IPS-NIHi7 (cell line): ENCODE results near the gene SH3BGRL2.

Source experiments
- DNase-seq: peaks from one replicate; pipeline ENCODE4 v3.0.0; 2012; ENCODE audit warnings: mixed read lengths; ENCODE audit errors: extremely low spot score

SH3BGRL2 gene

GRCh38 chr6:79699606-79700005 lies 68.5 kb downstream of the SH3BGRL2 start:
- DNase-seq = no peak

DNA sequence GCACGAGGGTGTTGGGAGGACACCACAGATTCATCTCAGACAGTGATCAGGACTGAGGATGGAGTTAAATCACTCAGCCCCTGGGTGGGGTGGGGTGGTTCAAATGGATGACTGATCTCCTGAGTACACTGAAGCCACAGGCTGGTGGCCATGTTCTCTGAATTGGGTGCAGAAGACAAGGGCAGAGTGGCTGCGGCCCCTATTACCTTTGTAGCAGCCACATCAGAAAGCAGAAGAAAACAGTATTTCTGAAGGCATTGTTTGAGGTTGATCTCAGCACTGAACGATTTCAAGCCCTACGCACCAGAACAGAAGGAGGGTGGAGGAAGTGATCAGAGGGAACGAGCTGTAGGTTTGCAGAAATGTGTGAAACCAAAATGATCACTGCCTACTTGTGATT lies 71.6 kb downstream of the SH3BGRL2 start:
- DNase-seq = no peak

- no peak for DNase-seq
Observed at GRCh38 chr6:79704200-79704599, 73.1 kb downstream of the SH3BGRL2 start.

- DNase-seq = no peak
Observed at GRCh38 chr6:79705456-79705995, 74.4 kb downstream of the SH3BGRL2 start.

- DNase-seq = no peak
Observed at GRCh38 chr6:79706527-79706926, 75.4 kb downstream of the SH3BGRL2 start.

DNA sequence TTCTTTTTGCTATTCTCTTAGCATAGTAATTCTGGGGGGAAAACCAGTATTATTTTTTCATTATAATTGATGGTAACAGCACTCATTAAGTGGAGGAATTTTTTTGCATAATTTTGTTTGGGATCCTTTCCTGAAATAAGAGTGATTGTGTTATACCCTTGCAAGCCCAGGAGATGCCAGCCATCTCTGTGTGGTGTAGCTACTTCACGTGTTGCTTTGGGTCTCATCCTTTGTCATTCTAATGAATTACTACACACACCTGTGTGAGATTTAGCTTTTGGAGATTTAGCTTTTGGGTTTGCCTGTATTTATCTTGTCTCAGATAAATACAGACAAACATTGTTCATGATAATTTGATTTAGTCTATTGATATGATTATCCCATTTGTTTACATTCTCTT lies 76.5 kb downstream of the SH3BGRL2 start:
- no peak for DNase-seq

- no peak for DNase-seq
Observed at GRCh38 chr6:79708095-79708791, 77.1 kb downstream of the SH3BGRL2 start.

DNA sequence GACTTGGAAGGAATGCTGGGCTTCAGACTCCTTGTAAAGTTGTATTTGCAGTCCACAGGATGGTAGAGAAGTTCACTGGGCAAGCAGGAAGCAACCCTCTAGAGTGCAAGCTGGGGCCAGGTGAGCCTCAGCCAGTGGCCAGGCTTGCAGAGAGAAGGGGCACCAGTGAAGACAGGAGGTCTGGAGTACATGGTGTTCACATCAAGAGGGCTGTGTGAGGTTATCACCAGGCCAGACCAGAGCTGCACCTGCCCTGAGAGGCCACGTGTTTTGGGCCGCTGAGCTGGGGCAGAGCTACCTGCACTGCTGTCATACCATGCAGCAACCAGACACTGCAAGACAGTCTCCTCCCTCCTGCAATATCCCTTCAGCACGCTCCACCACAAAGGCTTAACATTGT lies 79.0 kb downstream of the SH3BGRL2 start:
- no peak for DNase-seq

- no peak for DNase-seq
Observed at GRCh38 chr6:79711167-79711566, 80.0 kb downstream of the SH3BGRL2 start.

- no peak for DNase-seq
Observed at GRCh38 chr6:79712144-79712543, 81.0 kb downstream of the SH3BGRL2 start.

GRCh38 chr6:79712616-79713135 lies 81.5 kb downstream of the SH3BGRL2 start:
- no peak for DNase-seq

- DNase-seq = peak; percentile 49
Observed at GRCh38 chr6:79713701-79714322, 82.7 kb downstream of the SH3BGRL2 start.

DNA sequence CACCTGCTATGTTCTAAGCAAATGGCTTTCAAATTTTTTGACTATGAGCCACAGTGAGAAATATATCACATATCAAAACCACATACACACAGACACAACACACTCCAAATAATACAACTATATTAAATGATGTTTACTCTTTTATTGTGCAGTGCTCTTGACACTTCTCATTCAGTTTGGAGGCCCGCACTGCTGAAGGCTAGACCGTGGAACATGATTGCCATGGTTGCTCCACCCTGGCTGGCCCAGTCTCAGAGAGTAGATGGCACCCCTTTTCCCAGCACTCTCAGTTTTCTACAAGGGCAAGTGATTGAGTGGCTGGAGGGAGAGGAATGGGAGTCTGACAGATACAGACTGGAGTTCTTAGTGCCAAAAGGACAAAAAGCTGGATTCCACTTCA lies 86.9 kb downstream of the SH3BGRL2 start:
- no peak for DNase-seq

DNA sequence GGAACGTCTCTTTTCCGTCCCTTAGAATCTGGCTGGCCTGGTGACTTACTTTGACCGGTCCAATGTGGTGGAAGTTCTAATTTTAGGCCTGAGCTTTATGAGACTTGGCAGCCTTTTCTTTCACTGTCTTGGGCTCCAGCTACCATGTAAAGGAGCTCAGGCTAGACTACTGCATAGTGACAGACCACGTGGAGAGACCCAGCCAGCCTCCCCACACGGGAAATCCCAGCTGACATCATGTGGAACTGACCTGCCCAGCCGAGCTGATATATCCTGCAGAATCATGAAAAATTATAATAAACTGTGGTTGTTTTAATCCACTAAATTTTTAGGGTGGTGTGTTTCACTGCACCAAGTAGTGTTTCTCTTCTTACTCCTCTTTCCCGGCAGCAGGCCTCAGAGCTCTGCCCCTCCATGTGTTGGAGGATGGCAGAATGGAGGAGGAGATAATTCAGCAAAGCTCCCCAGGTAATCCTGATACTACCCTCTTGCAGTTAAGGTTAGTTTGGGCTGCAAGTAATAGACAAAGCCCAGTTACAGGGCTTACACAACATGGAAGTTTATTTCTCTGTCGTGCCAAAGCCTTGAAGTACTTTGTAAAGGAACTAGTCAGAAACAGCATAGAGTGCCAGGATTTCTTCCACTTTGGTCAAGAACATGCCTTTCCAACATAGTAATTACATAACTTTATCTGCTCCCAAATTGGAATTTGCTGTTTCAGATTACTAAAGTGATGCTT lies 87.5 kb downstream of the SH3BGRL2 start:
- DNase-seq = no peak

DNA sequence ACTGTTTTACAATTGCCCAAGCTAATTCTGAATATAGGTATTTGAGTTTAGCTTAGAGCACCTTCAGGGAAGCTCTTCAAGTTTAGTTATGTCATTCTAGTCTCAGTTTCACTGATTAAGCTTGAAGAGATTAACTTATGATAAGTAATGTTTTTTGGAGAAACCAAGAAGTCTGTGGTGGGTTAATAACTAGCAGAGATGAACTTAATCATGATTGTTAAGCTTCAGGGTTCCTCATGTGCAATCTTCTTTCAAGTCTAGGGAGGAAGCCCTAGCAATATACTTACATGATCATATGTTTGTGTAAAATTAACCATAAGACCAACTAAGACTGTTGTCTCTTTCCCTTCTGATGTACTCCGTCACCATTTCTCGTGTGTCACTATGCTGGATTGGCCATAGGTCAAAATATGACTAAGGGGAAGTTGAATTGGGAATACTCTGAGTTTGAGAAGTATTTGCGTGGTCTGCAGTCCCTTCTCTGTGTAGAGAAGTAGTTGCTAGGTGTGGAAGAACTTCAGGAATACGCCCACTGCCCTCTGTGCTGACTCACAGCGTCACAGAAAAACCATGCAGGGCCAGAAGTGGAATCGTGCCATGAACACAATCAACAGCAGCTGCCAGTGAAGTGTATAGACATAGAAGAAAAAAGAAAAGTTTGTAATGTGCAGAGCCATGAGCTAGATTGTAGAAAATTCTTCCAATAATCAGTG lies 88.3 kb downstream of the SH3BGRL2 start:
- no peak for DNase-seq

DNA sequence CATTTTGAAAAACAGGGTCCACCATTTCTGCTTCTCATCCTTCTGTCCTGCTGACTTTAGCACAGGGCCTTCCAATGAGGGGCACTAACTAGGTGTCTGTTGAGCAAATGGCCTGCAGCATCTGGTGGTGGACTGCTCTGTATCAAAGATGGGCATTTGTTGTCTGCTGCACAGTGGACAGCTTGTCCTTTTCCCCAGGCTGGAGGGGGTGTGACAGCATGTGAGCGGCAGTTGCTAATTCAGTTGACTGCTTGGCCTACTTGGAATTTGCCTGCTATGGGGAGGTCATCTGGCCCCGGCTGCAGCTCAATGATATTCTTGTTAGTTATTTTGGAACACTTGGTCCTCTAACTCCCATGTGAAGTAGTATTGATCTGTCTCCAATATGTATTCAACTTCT lies 93.7 kb downstream of the SH3BGRL2 start:
- DNase-seq = no peak

DNA sequence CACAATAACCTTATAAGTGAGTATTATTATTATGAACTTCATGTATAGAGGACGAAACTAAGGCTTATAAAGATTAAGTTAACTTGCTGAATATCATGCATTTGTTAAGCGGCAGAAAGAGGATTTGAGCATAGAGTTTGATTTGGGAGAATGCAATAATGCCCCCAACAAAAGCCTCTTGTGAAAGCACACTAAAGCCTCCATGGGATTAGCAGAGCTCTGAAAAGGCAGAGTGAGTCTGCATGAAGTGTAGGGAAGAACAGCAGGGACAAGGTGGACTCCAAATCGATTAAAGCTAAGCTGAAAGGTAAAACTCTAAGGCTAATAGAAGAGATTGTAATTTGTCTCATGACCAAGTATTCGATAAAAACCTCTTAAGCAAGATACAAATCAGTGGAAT lies 100.3 kb downstream of the SH3BGRL2 start:
- DNase-seq = no peak

DNA sequence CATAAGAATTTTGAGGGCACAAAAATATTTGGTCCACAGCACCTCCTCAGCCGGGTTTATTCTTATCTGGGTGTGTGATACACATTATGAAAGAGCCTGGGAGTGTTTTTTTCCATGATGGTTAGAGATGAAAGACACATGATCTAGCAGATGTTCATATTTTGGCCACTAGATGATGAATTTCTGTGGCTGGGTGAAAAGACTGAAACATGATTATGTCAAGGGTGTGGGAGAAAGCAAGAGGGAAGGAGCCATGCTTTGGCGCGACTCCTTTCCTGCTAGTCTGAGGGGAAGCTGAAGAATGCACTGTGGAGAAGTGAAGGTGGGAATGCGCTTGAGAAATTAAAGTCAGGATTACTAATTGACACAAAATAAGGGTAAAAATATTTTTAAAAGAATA lies 102.3 kb downstream of the SH3BGRL2 start:
- DNase-seq = no peak

- no peak for DNase-seq
Observed at GRCh38 chr6:79734374-79734773, 103.2 kb downstream of the SH3BGRL2 start.

- DNase-seq = no peak
Observed at GRCh38 chr6:79735183-79735582, 104.1 kb downstream of the SH3BGRL2 start.

GRCh38 chr6:79737172-79737571 lies 106.0 kb downstream of the SH3BGRL2 start:
- DNase-seq = no peak

DNA sequence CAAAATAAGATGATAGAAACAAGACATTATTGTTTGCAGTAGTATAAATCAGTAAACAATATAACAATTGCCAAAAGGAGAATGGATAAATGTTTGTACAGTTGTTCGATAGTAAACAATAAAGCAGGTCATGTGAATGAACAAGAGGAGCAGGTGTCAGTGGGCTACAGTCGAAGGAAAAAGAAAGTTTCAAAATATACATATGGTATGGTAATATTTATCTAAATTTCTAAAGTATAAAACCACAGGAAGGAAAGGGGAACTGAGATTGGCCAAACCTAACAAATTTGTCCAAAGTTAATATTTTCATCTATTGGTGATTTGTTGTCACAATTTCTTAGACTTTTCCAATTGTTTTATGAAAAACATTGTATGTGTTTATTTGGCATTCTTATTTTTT lies 110.9 kb downstream of the SH3BGRL2 start:
- DNase-seq = no peak
